GM12878 (cell line): ENCODE results near the gene NOM1. TPM values are rescaled to one million over a fixed set of nuclear protein-coding genes. Genes with fewer than 3 reads are reported as not detected.

Experiments used
- ATAC-seq: fragments of 200-7000 bp; cut with Tn5 transposase; 3 replicates; pipeline ENCODE4 v1.9.1; 2020; ENCODE audit warnings: mild to moderate bottlenecking, moderate library complexity
- BruUV-seq: library from RNA; stranded (reverse); fragments of 400-500 nt; replicated peaks from 2 replicates; lab custom pipeline; 2021; lab: Mats Ljungman, UMichigan
- CTCF ChIA-PET: fragments of 300-600 bp; sonication (Branson Sonifier 250); formaldehyde crosslinking; extraction: SDS; loops from one replicate; lab custom pipeline; 2021; ENCODE audit warnings: inconsistent platforms; lab: Yijun Ruan, JAX
- POLR2A ChIA-PET: fragments of 350-600 bp; formaldehyde crosslinking; extraction: SDS; loops from one replicate; lab custom pipeline; 2021; ENCODE audit warnings: inconsistent platforms; lab: Charles Lee
- RAD21 ChIA-PET: fragments of 300-600 bp; sonication (Branson Sonifier 250); formaldehyde crosslinking; loops from one replicate; lab custom pipeline; 2023; ENCODE audit warnings: antibody characterized with exemption; ENCODE audit not compliant: unreplicated experiment; lab: Charles Lee
- SMC1A ChIA-PET: fragments of 300-600 bp; sonication (Branson Sonifier 250); formaldehyde crosslinking; loops from one replicate; lab custom pipeline; 2023; ENCODE audit not compliant: unreplicated experiment, uncharacterized antibody; lab: Charles Lee
- DNase-seq: peaks from one replicate; pipeline ENCODE4 v3.0.0-alpha.2; 2011; ENCODE audit warnings: low read depth, low spot score
- FAIRE-seq: peaks from 3 replicates; lab custom pipeline; 2011; peaks lifted over from hg19 to GRCh38; lab: Jason Lieb, UNC
- H2AFZ ChIP-seq: 2 replicates; pipeline ENCODE4 v1.6.0; 2011; ENCODE audit warnings: low read depth, low read length, control low read depth; ENCODE audit not compliant: control insufficient read depth
- H3K27ac ChIP-seq: 2 replicates; pipeline ENCODE4 v1.5.1; 2011; ENCODE audit warnings: control low read depth; ENCODE audit not compliant: control insufficient read depth, insufficient read depth
- H3K27me3 ChIP-seq, 2 experiments: replicated peaks in 1 of 2; 2 replicates each; pipeline versions ENCODE4 v1.6.0 to v1.6.1; 2011; ENCODE audit warnings: low read length in 1 of 2; ENCODE audit not compliant: control insufficient read depth in 2 of 2, insufficient read depth in 2 of 2
- H3K36me3 ChIP-seq, 2 experiments: 2 replicates each; pipeline ENCODE4 v1.5.1; 2011; ENCODE audit warnings: low read length in 1 of 2; ENCODE audit not compliant: control insufficient read depth in 2 of 2, insufficient read depth in 2 of 2
- H3K4me1 ChIP-seq: 2 replicates; pipeline ENCODE4 v1.6.1; 2011; ENCODE audit warnings: mild to moderate bottlenecking, low read length, moderate library complexity, mixed read lengths; ENCODE audit not compliant: control insufficient read depth, insufficient read depth
- H3K4me2 ChIP-seq: 2 replicates; pipeline ENCODE4 v1.6.0; 2011; ENCODE audit warnings: control low read depth; ENCODE audit not compliant: control insufficient read depth, insufficient read depth
- H3K4me3 ChIP-seq: fragments of 200-600 bp; sonication (generic); 2 replicates; pipeline ENCODE4 v1.5.1; 2016
- H3K79me2 ChIP-seq: 2 replicates; pipeline ENCODE4 v1.6.0; 2011; ENCODE audit warnings: low read length; ENCODE audit not compliant: control insufficient read depth, insufficient read depth
- H3K9ac ChIP-seq: 2 replicates; pipeline ENCODE4 v1.8.0; 2011; ENCODE audit warnings: low read length, control low read depth, mixed read lengths; ENCODE audit not compliant: control insufficient read depth, insufficient read depth
- H3K9me3 ChIP-seq: replicated peaks from 3 replicates; pipeline ENCODE4 v1.5.1; 2011; ENCODE audit warnings: mild to moderate bottlenecking, low read length; ENCODE audit not compliant: control insufficient read depth, insufficient read depth
- H4K20me1 ChIP-seq: 2 replicates; pipeline ENCODE4 v1.6.0; 2011; ENCODE audit not compliant: control insufficient read depth, insufficient read depth
- WGBS: methylation state at CpG from one replicate; pipeline ENCODE4 v1.1.6; 2016; ENCODE audit warnings: low lambda C conversion rate; ENCODE audit not compliant: insufficient replicate concordance, insufficient coverage; ENCODE audit errors: missing lambda C conversion rate; 5-methylcytosine and 5-hydroxymethylcytosine counted together
- in situ Hi-C: fragments of 300-500 bp; cut with MboI; formaldehyde crosslinking; loops from 9 replicates; pipeline ENCODE4 v1.14.3; 2018; ENCODE audit warnings: mixed read lengths
- intact Hi-C: fragments of 100-400 bp; cut with micrococcal nuclease; formaldehyde crosslinking; loops from one replicate; pipeline ENCODE4 v1.14.2; 2022; ENCODE audit not compliant: unreplicated experiment
- polyA plus RNA-seq, 11 experiments: library from polyadenylated mRNA; depleted of rRNA in 4 of 11; unstranded in 6 of 11; stranded (reverse) in 5 of 11; fragments of >200 nt; fragmentation: Nextera tagmentation in 4 of 11; fragmentation: Illumina TruSeq in 1 of 11; extraction: Ambion mirVana in 4 of 11; extraction: Trizol in 1 of 11; gene quantifications; 1 replicate in 1 of 11; 2 replicates in 10 of 11; pipeline versions ENCODE4 v1.2.1 to v1.2.3, GENCODE V29; 2011 to 2016; ENCODE audit warnings: inconsistent platforms in 2 of 11, missing spikeins in 2 of 11, low read depth in 1 of 11
- total RNA-seq, 4 experiments: library from RNA; depleted of rRNA in 3 of 4; stranded (reverse); fragments of >200 nt in 3 of 4; fragmentation: Illumina TruSeq in 1 of 4; extraction: Trizol in 1 of 4; gene quantifications; 2 replicates each; pipeline versions ENCODE4 v1.2.1 to v1.2.3, GENCODE V29; 2013 to 2021
- TF ChIP-seq, protein P1 (sequence below): fragments of 450-650 bp; IDR thresholded peaks from 2 replicates; pipeline ENCODE4 v1.6.1; 2017; ENCODE audit warnings: mild to moderate bottlenecking
- TF ChIP-seq, protein P2 (sequence below): IDR thresholded peaks from 2 replicates; pipeline ENCODE4 v1.6.1; 2012; ENCODE audit warnings: low read depth, low read length, improper control_type of control experiment

NOM1 gene
- total and polyA plus RNA-seq, 10 of the 15 experiments (the other 5 are each of a cell fraction or from before 2014, with no cell fraction given) = 2.9 to 21.3 (median 17.8) TPM

DNA sequence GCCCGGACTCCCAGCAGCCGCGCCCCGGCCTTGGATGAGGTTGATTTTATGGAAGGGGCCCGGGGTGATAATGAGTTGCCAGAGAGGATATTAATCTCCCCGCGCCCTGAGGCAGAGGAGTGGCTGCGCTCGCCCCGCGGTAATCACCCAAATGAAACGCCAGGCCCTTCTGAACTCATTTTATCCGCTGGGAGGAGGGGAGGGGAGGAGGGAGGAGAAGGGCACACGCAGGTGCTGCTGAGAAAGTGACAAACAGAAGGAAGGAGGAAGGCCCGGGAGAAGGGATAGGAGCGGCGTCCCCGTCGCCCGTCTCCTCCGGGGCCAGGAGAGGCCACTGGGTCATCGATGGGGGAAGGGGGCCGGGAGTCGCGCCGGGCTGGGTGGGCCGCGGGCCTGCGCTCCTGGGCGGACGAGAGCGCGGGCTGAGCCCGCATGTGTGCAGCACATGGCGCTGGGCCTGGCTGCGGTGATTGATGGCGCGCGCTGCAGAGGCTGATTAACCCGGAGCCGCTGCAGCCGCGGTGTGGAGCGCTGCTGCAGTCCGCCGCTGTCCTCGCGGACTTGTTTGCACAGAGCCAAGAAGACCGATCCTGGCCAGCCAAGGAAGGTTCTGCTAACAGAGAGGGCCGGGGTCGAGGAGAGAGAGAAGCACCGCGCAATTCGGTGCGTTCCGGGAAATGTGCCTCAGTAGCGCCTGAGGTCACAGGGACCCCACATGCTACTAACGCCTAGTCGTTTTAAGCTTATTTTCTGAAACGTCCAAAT lies 54.4 kb downstream of the NOM1 start:
- POLR2A ChIA-PET = no interaction called here
- H3K27me3 ChIP-seq = peaks cover 0 to 33% of the 10 kb centered on the region in 2 experiments; a peak in 3 of 4 replicates
- SMC1A ChIA-PET = no interaction called here
- no peak overlapping the region for H3K4me3 ChIP-seq
- no peak for FAIRE-seq
- TF ChIP-seq, protein P1, sequence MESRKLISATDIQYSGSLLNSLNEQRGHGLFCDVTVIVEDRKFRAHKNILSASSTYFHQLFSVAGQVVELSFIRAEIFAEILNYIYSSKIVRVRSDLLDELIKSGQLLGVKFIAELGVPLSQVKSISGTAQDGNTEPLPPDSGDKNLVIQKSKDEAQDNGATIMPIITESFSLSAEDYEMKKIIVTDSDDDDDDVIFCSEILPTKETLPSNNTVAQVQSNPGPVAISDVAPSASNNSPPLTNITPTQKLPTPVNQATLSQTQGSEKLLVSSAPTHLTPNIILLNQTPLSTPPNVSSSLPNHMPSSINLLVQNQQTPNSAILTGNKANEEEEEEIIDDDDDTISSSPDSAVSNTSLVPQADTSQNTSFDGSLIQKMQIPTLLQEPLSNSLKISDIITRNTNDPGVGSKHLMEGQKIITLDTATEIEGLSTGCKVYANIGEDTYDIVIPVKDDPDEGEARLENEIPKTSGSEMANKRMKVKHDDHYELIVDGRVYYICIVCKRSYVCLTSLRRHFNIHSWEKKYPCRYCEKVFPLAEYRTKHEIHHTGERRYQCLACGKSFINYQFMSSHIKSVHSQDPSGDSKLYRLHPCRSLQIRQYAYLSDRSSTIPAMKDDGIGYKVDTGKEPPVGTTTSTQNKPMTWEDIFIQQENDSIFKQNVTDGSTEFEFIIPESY = 0 out of 2 replicates have a peak, but pooled peaks have one; percentile 20
- TF ChIP-seq, protein P2, sequence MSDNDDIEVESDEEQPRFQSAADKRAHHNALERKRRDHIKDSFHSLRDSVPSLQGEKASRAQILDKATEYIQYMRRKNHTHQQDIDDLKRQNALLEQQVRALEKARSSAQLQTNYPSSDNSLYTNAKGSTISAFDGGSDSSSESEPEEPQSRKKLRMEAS = no peak
- no peaks in the 10 kb centered on the region for H3K79me2 ChIP-seq
- no peak overlapping the region for H3K9ac ChIP-seq
- no peak for DNase-seq
- no peak for ATAC-seq
- H3K9me3 ChIP-seq = no peaks in the 10 kb centered on the region; the same call in 2 of the 3 replicates
- in situ Hi-C loops = no loop called here
- no peak overlapping the region for H3K27ac ChIP-seq
- no TSS peak for BruUV-seq
- no peaks in the 10 kb centered on the region; a peak in 1 of 4 replicates for H3K36me3 ChIP-seq
- intact Hi-C loops = no loop called here
- no peak overlapping the region for H3K4me2 ChIP-seq
- no peaks in the 10 kb centered on the region for H4K20me1 ChIP-seq
- CTCF ChIA-PET = no interaction called here
- WGBS = 70% methylated on average over 52 of the region's 60 CpGs
- no peak overlapping the region for H2AFZ ChIP-seq
- RAD21 ChIA-PET = no interaction called here
- no peaks in the 10 kb centered on the region for H3K4me1 ChIP-seq
